Liver (tissue), 9 donors: Measurements from ENCODE around the gene DCUN1D2. TPM values are rescaled to one million over a fixed set of nuclear protein-coding genes. Genes with fewer than 3 reads are reported as not detected.

Source experiments
- DNase-seq: peaks from one replicate; pipeline ENCODE4 v3.0.0-alpha.2; 2017; ENCODE audit warnings: low spot score
- H3K27ac ChIP-seq, 2 donors: one replicate each; pipeline ENCODE4 v1.7.0; 2013; ENCODE audit warnings: inconsistent platforms in 2 of 2, low read length in 2 of 2, control low read depth in 1 of 2, low read depth in 1 of 2, mild to moderate bottlenecking in 1 of 2
- H3K27me3 ChIP-seq, 4 donors: one replicate each; pipeline versions ENCODE4 v1.6.1 to v1.7.0; 2013; ENCODE audit warnings: low read length in 3 of 4, inconsistent platforms in 1 of 4, mild to moderate bottlenecking in 1 of 4, moderate library complexity in 1 of 4; ENCODE audit not compliant: control insufficient read depth in 4 of 4, insufficient read depth in 4 of 4
- H3K36me3 ChIP-seq, 4 donors: one replicate each; pipeline versions ENCODE4 v1.6.1 to v1.7.0; 2013; ENCODE audit warnings: low read length in 3 of 4, mild to moderate bottlenecking in 3 of 4, low read depth in 1 of 4, moderate library complexity in 1 of 4; ENCODE audit not compliant: control insufficient read depth in 4 of 4, insufficient read depth in 3 of 4
- H3K4me1 ChIP-seq, 4 donors: one replicate each; pipeline versions ENCODE4 v1.6.1 to v1.7.0; 2013; ENCODE audit warnings: low read length in 3 of 4, mild to moderate bottlenecking in 3 of 4, moderate library complexity in 1 of 4; ENCODE audit not compliant: control insufficient read depth in 4 of 4, insufficient read depth in 4 of 4
- H3K4me3 ChIP-seq, 3 donors: one replicate each; pipeline versions ENCODE4 v1.6.1 to v1.7.0; 2013; ENCODE audit warnings: low read length in 3 of 3, control low read depth in 1 of 3, low read depth in 1 of 3, mild to moderate bottlenecking in 1 of 3
- H3K9ac ChIP-seq, 2 donors: one replicate each; pipeline ENCODE4 v1.7.0; 2013; ENCODE audit warnings: low read length in 2 of 2, mild to moderate bottlenecking in 2 of 2, moderate library complexity in 2 of 2, control low read depth in 1 of 2, low read depth in 1 of 2
- H3K9me3 ChIP-seq, 4 donors: one replicate each; pipeline versions ENCODE4 v1.6.1 to v1.7.0; 2013; ENCODE audit warnings: low read length in 3 of 4; ENCODE audit not compliant: control insufficient read depth in 4 of 4
- EGR1 ChIP-seq, 2 donors: IDR thresholded peaks; 2 replicates each; pipeline ENCODE4 v1.6.1; 2016 to 2018; ENCODE audit warnings: antibody characterized with exemption in 2 of 2, low read depth in 2 of 2
- FOXA1 ChIP-seq: IDR thresholded peaks from 2 replicates; pipeline ENCODE4 v1.6.1; 2016; ENCODE audit warnings: antibody characterized with exemption
- GABPA ChIP-seq, 2 donors: IDR thresholded peaks in 1 of 2; conservative IDR thresholded peaks in 1 of 2; 2 replicates each; pipeline ENCODE4 v1.6.1; 2016; ENCODE audit warnings: antibody characterized with exemption in 2 of 2, mild to moderate bottlenecking in 1 of 2, moderate library complexity in 1 of 2
- HNF4A ChIP-seq, 2 donors: conservative IDR thresholded peaks; 2 replicates each; pipeline ENCODE4 v1.6.1; 2016; ENCODE audit warnings: antibody characterized with exemption in 2 of 2, mild to moderate bottlenecking in 2 of 2
- HNF4G ChIP-seq: IDR thresholded peaks from 2 replicates; pipeline ENCODE4 v1.6.1; 2016; ENCODE audit warnings: antibody characterized with exemption
- JUND ChIP-seq, 2 donors: IDR thresholded peaks; 2 replicates each; pipeline ENCODE4 v1.6.1; 2016; ENCODE audit warnings: antibody characterized with exemption in 2 of 2
- MAX ChIP-seq: IDR thresholded peaks from 2 replicates; pipeline ENCODE4 v1.6.1; 2016; ENCODE audit warnings: antibody characterized with exemption
- NR2F2 ChIP-seq: IDR thresholded peaks from 2 replicates; pipeline ENCODE4 v1.6.1; 2016; ENCODE audit warnings: antibody characterized with exemption
- RXRA ChIP-seq, 2 donors: IDR thresholded peaks; 2 replicates each; pipeline ENCODE4 v1.6.1; 2017 to 2018; ENCODE audit warnings: antibody characterized with exemption in 2 of 2, mild to moderate bottlenecking in 1 of 2
- SP1 ChIP-seq: IDR thresholded peaks from 2 replicates; pipeline ENCODE4 v1.6.1; 2018; ENCODE audit warnings: antibody characterized with exemption, mild to moderate bottlenecking
- TAF1 ChIP-seq: conservative IDR thresholded peaks from 2 replicates; pipeline ENCODE4 v1.6.1; 2016; ENCODE audit warnings: antibody characterized with exemption, mild to moderate bottlenecking
- YY1 ChIP-seq: IDR thresholded peaks from 2 replicates; pipeline ENCODE4 v1.6.1; 2016; ENCODE audit warnings: antibody characterized with exemption, mild to moderate bottlenecking
- WGBS: extraction: QIAGEN DNeasy Blood & Tissue Kit; methylation state at CpG from one replicate; pipeline ENCODE4 v1.1.7; 2013; 5-methylcytosine and 5-hydroxymethylcytosine counted together
- polyA plus RNA-seq, 2 donors: library from polyadenylated mRNA; stranded (reverse) in 1 of 2; unstranded in 1 of 2; fragments of 200-250 nt in 1 of 2; fragments of >200 nt in 1 of 2; fragmentation: Nextera tagmentation in 1 of 2; extraction: Ambion mirVana in 1 of 2; gene quantifications; one replicate each; pipeline versions ENCODE4 v1.2.1 to v1.2.3, GENCODE V29; 2013 to 2015
- total RNA-seq, 2 donors: library from RNA; depleted of rRNA; stranded (reverse); fragments of >200 nt; gene quantifications; one replicate each; pipeline ENCODE4 v1.2.3, GENCODE V29; 2014
- TF ChIP-seq, protein P1 (sequence below): fragments of 150-350 bp; IDR thresholded peaks from 2 replicates; pipeline ENCODE4 v1.5.1; 2017; ENCODE audit warnings: improper control_type of control experiment, low read depth, low read length; ENCODE audit not compliant: missing input control
- TF ChIP-seq, protein P2 (sequence below): IDR thresholded peaks from 2 replicates; pipeline ENCODE4 v1.6.1; 2016; ENCODE audit warnings: antibody characterized with exemption
- TF ChIP-seq, protein P3 (sequence below): IDR thresholded peaks from 2 replicates; pipeline ENCODE4 v1.6.1; 2016; ENCODE audit warnings: antibody characterized with exemption
- donor health status: healthy.
- donor health status: healthy.
- donor health status: healthy.
- donor health status: healthy.
- donor health status: healthy.

The DCUN1D2 gene
- total and polyA plus RNA-seq, 4 donors, result 4.0 to 13.1 (median 5.5) TPM

GRCh38 chr13:113518076-113518803 is 27.7 kb upstream of the DCUN1D2 start:
- Histone ChIP-seq H3K9me3 (no peaks in the 10 kb centered on the region), H3K27me3 (no peaks in the 10 kb centered on the region), H3K27ac (no peak overlapping the region), H3K4me3 (no peak overlapping the region), H3K36me3 (peaks cover 0 to 9% (median 3%) of the 10 kb centered on the region in 4 donors), H3K9ac (no peak overlapping the region), H3K4me1 (no peaks in the 10 kb centered on the region)
- WGBS, result 91% methylated on average over 21 of the region's 21 CpGs
- no peak for DNase-seq
- TF ChIP-seq HNF4A (conservative IDR thresholded peaks at IDR 0.05) (no peak), HNF4G (no peak), TAF1 (no peak), GABPA (IDR thresholded peaks at IDR 0.05 in 1 of 2, conservative IDR thresholded peaks at IDR 0.05 in 1 of 2) (no peak), EGR1 (IDR thresholded peaks at IDR 0.05; ENCODE audit: low read depth in 2 of 2) (no peak), FOXA1 (no peak), YY1 (no peak), SP1 (no peak), NR2F2 (no peak), MAX (no peak), RXRA (IDR thresholded peaks at IDR 0.05) (no peak)
- TF ChIP-seq, protein P1, sequence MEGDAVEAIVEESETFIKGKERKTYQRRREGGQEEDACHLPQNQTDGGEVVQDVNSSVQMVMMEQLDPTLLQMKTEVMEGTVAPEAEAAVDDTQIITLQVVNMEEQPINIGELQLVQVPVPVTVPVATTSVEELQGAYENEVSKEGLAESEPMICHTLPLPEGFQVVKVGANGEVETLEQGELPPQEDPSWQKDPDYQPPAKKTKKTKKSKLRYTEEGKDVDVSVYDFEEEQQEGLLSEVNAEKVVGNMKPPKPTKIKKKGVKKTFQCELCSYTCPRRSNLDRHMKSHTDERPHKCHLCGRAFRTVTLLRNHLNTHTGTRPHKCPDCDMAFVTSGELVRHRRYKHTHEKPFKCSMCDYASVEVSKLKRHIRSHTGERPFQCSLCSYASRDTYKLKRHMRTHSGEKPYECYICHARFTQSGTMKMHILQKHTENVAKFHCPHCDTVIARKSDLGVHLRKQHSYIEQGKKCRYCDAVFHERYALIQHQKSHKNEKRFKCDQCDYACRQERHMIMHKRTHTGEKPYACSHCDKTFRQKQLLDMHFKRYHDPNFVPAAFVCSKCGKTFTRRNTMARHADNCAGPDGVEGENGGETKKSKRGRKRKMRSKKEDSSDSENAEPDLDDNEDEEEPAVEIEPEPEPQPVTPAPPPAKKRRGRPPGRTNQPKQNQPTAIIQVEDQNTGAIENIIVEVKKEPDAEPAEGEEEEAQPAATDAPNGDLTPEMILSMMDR, result no peak
- TF ChIP-seq, protein P2, sequence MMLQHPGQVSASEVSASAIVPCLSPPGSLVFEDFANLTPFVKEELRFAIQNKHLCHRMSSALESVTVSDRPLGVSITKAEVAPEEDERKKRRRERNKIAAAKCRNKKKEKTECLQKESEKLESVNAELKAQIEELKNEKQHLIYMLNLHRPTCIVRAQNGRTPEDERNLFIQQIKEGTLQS, result no peak

GRCh38 chr13:113514847-113515246 is 24.3 kb upstream of the DCUN1D2 start:
- Histone ChIP-seq H3K9me3 (no peaks in the 10 kb centered on the region), H3K4me3 (no peak overlapping the region), H3K4me1 (no peaks in the 10 kb centered on the region), H3K36me3 (peaks cover 0 to 21% (median 7%) of the 10 kb centered on the region in 4 donors), H3K9ac (no peak overlapping the region), H3K27me3 (no peaks in the 10 kb centered on the region), H3K27ac (no peak overlapping the region)
- WGBS, result 98% methylated on average over 5 of the region's 5 CpGs
- no peak for DNase-seq
- no peak for TF ChIP-seq TAF1
- TF ChIP-seq, protein P1, result no peak
- no peak for TF ChIP-seq YY1
- TF ChIP-seq GABPA (IDR thresholded peaks at IDR 0.05 in 1 of 2, conservative IDR thresholded peaks at IDR 0.05 in 1 of 2), result no peak
- no peak for TF ChIP-seq NR2F2
- no peak for TF ChIP-seq FOXA1
- no peak for TF ChIP-seq HNF4A (conservative IDR thresholded peaks at IDR 0.05)
- TF ChIP-seq, protein P3, sequence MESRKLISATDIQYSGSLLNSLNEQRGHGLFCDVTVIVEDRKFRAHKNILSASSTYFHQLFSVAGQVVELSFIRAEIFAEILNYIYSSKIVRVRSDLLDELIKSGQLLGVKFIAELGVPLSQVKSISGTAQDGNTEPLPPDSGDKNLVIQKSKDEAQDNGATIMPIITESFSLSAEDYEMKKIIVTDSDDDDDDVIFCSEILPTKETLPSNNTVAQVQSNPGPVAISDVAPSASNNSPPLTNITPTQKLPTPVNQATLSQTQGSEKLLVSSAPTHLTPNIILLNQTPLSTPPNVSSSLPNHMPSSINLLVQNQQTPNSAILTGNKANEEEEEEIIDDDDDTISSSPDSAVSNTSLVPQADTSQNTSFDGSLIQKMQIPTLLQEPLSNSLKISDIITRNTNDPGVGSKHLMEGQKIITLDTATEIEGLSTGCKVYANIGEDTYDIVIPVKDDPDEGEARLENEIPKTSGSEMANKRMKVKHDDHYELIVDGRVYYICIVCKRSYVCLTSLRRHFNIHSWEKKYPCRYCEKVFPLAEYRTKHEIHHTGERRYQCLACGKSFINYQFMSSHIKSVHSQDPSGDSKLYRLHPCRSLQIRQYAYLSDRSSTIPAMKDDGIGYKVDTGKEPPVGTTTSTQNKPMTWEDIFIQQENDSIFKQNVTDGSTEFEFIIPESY, result no peak
- TF ChIP-seq SP1, result no peak
- no peak for TF ChIP-seq EGR1 (IDR thresholded peaks at IDR 0.05; ENCODE audit: low read depth in 2 of 2)
- TF ChIP-seq, protein P2, result no peak
- no peak for TF ChIP-seq JUND (IDR thresholded peaks at IDR 0.05)
- no peak for TF ChIP-seq MAX
- TF ChIP-seq HNF4G, result no peak
